ENCODE measurements around the gene CENPVL2.
"Not testable (repeated sequence)": the region's sequence is repeated elsewhere in the genome, so short reads cannot be mapped to it uniquely, and the experiment has no call there.

GRCh38 chrX:51712943-51713647 is 30.5 kb upstream of the CENPVL2 start:
- TF ChIP-seq POLR2A (IDR thresholded peaks at IDR 0.05; ENCODE audit: low read length); BHLHE40 (IDR thresholded peaks at IDR 0.05; ENCODE audit: low read depth, low read length); RCOR1 (IDR thresholded peaks at IDR 0.05; ENCODE audit: low read depth, low read length); MYC (IDR thresholded peaks at IDR 0.05; ENCODE audit: borderline replicate concordance, low read length); CTCF (IDR thresholded peaks at IDR 0.05); HOXB5 (CRISPR knock-in tag; IDR thresholded peaks at IDR 0.05): not testable (repeated sequence)
